Gastrocnemius medialis (tissue), 4 donors: ENCODE data around the gene TNFRSF1A.
A peak's percentile ranks its signal among the peaks of the same experiment; 100 is the strongest.

ENCODE experiments used
- CTCF ChIP-seq, 5 experiments: fragments of 450-650 bp in 3 of 5; fragments of 200-600 bp in 2 of 5; sonication (generic) in 2 of 5; IDR thresholded peaks in 4 of 5; conservative IDR thresholded peaks in 1 of 5; 1 replicate in 4 of 5; 2 replicates in 1 of 5; pipeline ENCODE4 v1.5.1; 2016 to 2019; ENCODE audit warnings: antibody characterized with exemption in 5 of 5, mild to moderate bottlenecking in 3 of 5, moderate library complexity in 3 of 5
- POLR2A ChIP-seq, 2 donors: fragments of 450-650 bp; IDR thresholded peaks; one replicate each; pipeline ENCODE4 v1.6.1; 2017; ENCODE audit warnings: antibody characterized with exemption in 2 of 2, mild to moderate bottlenecking in 2 of 2, moderate library complexity in 2 of 2

- TF ChIP-seq CTCF (IDR thresholded peaks at IDR 0.05 in 4 of 5, conservative IDR thresholded peaks at IDR 0.05 in 1 of 5), result no peak
- peak; percentile 63 to 71 for TF ChIP-seq POLR2A (IDR thresholded peaks at IDR 0.05)
These were observed at the start of gene TNFRSF1A for GRCh38 chr12:6341417-6342139.
